Measurements from ENCODE around the gene HELZ2.

Gene HELZ2

GRCh38 chr20:63530788-63531160 is 43.3 kb downstream of the HELZ2 start:
- no peak for TF ChIP-seq ZNF501 (tag by site-specific recombination; IDR thresholded peaks at IDR 0.05)
- no peak for TF ChIP-seq ZNF416 (tag by site-specific recombination; IDR thresholded peaks at IDR 0.05)
- TF ChIP-seq ZNF449 (tag by site-specific recombination; IDR thresholded peaks at IDR 0.05): no peak
- 0 out of 2 replicates have a peak, but pooled peaks have one; percentile 32 for TF ChIP-seq ZNF600 (tag by site-specific recombination; IDR thresholded peaks at IDR 0.05)
- TF ChIP-seq BCL11A (tag by site-specific recombination; IDR thresholded peaks at IDR 0.05; ENCODE audit: low read depth): 0 out of 2 replicates have a peak, but pooled peaks have one; percentile 43
- CTCF ChIA-PET: interaction anchor here (0.6 kb wide), 1 partner anchor 145 kb away, joined by 3 read pairs; no protein-coding TSS in a partner anchor

GRCh38 chr20:63529861-63530787 is 43.9 kb downstream of the HELZ2 start:
- H3K9me3 ChIP-seq (ENCODE audit: control insufficient read depth, insufficient read depth, low read depth, low read length): no peaks in the 10 kb centered on the region
- H3K36me3 ChIP-seq (ENCODE audit: control insufficient read depth in 2 of 2, insufficient read depth in 1 of 2, low read length in 2 of 2): no peaks in the 10 kb centered on the region
- CTCF ChIA-PET: no interaction called here
- POLR2A ChIA-PET: interaction anchor here (0.6 to 1.5 kb wide), 3 partner anchors 9 to 144 kb away, joined by 3 to 5 read pairs (median 3); partner anchors contain the start of gene PPDPF
- H3K27ac ChIP-seq (ENCODE audit: extremely low read depth, low read depth, low read length): no peak overlapping the region
- H3K4me1 ChIP-seq (ENCODE audit: control insufficient read depth, insufficient read depth, low read length): no peaks in the 10 kb centered on the region
- TF ChIP-seq SCRT1 (tag by site-specific recombination; IDR thresholded peaks at IDR 0.05; ENCODE audit: borderline replicate concordance) (no peak), ZNF157 (tag by site-specific recombination; IDR thresholded peaks at IDR 0.05) (no peak), KLF1 (tag by site-specific recombination; IDR thresholded peaks at IDR 0.05) (peak; percentile 62), MYNN (tag by site-specific recombination; IDR thresholded peaks at IDR 0.05; ENCODE audit: borderline replicate concordance) (no peak), KLF9 (tag by site-specific recombination; IDR thresholded peaks at IDR 0.05; ENCODE audit: low read depth) (0 out of 2 replicates have a peak, but pooled peaks have one; percentile 16), ZFP69B (tag by site-specific recombination; IDR thresholded peaks at IDR 0.05) (0 out of 2 replicates have a peak, but pooled peaks have one; percentile 49), KLF10 (tag by site-specific recombination; IDR thresholded peaks at IDR 0.05) (peak; percentile 80)
- H3K4me3 ChIP-seq (ENCODE audit: low read depth, low read length): no peak overlapping the region

More at GRCh38 chr20:63530788-63531160, 43.3 kb downstream of the HELZ2 start:
- Histone ChIP-seq H3K27ac (ENCODE audit: extremely low read depth, low read depth, low read length) (no peak overlapping the region), H3K4me1 (ENCODE audit: control insufficient read depth, insufficient read depth, low read length) (no peaks in the 10 kb centered on the region), H3K4me3 (ENCODE audit: low read depth, low read length) (no peak overlapping the region), H3K36me3 (ENCODE audit: control insufficient read depth in 2 of 2, insufficient read depth in 1 of 2, low read length in 2 of 2) (no peaks in the 10 kb centered on the region), H3K9me3 (ENCODE audit: control insufficient read depth, insufficient read depth, low read depth, low read length) (no peaks in the 10 kb centered on the region)
- POLR2A ChIA-PET: interaction anchor here (0.7 to 1.5 kb wide), 2 partner anchors 10 to 127 kb away, joined by 3 to 5 read pairs; partner anchors contain the start of genes PPDPF and RTEL1

GRCh38 chr20:63529180-63529860 is 44.7 kb downstream of the HELZ2 start:
- no peaks in the 10 kb centered on the region for H3K36me3 ChIP-seq (ENCODE audit: control insufficient read depth in 2 of 2, insufficient read depth in 1 of 2, low read length in 2 of 2)
- no peak overlapping the region for H3K4me3 ChIP-seq (ENCODE audit: low read depth, low read length)
- TF ChIP-seq ZNF677 (tag by site-specific recombination; IDR thresholded peaks at IDR 0.05) (no peak), ZNF692 (tag by site-specific recombination; IDR thresholded peaks at IDR 0.05) (0 out of 2 replicates have a peak, but pooled peaks have one; percentile 25), ZBTB6 (tag by site-specific recombination; IDR thresholded peaks at IDR 0.05) (peak; percentile 27; the same call in 1 of the 2 replicates), ZNF600 (tag by site-specific recombination; IDR thresholded peaks at IDR 0.05) (peak; percentile 49; the same call in 1 of the 2 replicates)
- ChIA-PET POLR2A (interaction anchor here (0.5 to 1.5 kb wide), 5 partner anchors 9 to 145 kb away, joined by 3 to 5 read pairs (median 3); partner anchors contain the start of gene PPDPF), CTCF (interaction anchor here (1.6 kb wide), 1 partner anchor 33 kb away, joined by 4 read pairs; no protein-coding TSS in a partner anchor)
- no peak overlapping the region for H3K27ac ChIP-seq (ENCODE audit: extremely low read depth, low read depth, low read length)
- H3K9me3 ChIP-seq (ENCODE audit: control insufficient read depth, insufficient read depth, low read depth, low read length): no peaks in the 10 kb centered on the region
- H3K4me1 ChIP-seq (ENCODE audit: control insufficient read depth, insufficient read depth, low read length): no peaks in the 10 kb centered on the region

Data from HEK293 (cell line).